ENCODE measurements around the gene LACTB.
"Not testable (repeated sequence)": the region's sequence is repeated elsewhere in the genome, so short reads cannot be mapped to it uniquely, and the experiment has no call there.

Gene LACTB

GRCh38 chr15:63098901-63099300 is 22.8 kb upstream of the LACTB start:
- H2BK15ac ChIP-seq (replicated peaks; ENCODE audit: low read depth); H4K8ac ChIP-seq (ENCODE audit: low read depth, low read length); H4K5ac ChIP-seq (ENCODE audit: low read length); H3K4ac ChIP-seq (ENCODE audit: low read depth, low read length); H2BK120ac ChIP-seq (ENCODE audit: low read depth, low read length); H3K56ac ChIP-seq (ENCODE audit: low read length); H3K9ac ChIP-seq (ENCODE audit: low read length); H2AK5ac ChIP-seq (ENCODE audit: low read length); H3K4me2 ChIP-seq (ENCODE audit: low read length); H3K27ac ChIP-seq (ENCODE audit: low read depth, low read length); H3K79me1 ChIP-seq (ENCODE audit: low read length); H3K79me2 ChIP-seq (ENCODE audit: control insufficient read depth, insufficient read depth, low read length); H3K23ac ChIP-seq (ENCODE audit: low read length); H2BK5ac ChIP-seq (ENCODE audit: low read length); H3K4me1 ChIP-seq (ENCODE audit: control insufficient read depth, low read depth, low read length); H3K36me3 ChIP-seq (ENCODE audit: control insufficient read depth, insufficient read depth, low read length); H3K18ac ChIP-seq (ENCODE audit: low read length); H3K4me3 ChIP-seq (ENCODE audit: low read length); DNase-seq; H3K27me3 ChIP-seq (ENCODE audit: insufficient read depth, low read length, poor library complexity): not testable (repeated sequence)
- WGBS (ENCODE audit: extremely low coverage, insufficient coverage, low lambda C conversion rate) = no CpG with 5 or more reads among the region's 33 CpGs

GRCh38 chr15:63099581-63099980 is 22.1 kb upstream of the LACTB start:
- not testable (repeated sequence) for H3K27ac ChIP-seq (ENCODE audit: low read depth, low read length); H3K4me3 ChIP-seq (ENCODE audit: low read length); H3K27me3 ChIP-seq (ENCODE audit: insufficient read depth, low read length, poor library complexity); H2BK5ac ChIP-seq (ENCODE audit: low read length); H3K79me1 ChIP-seq (ENCODE audit: low read length); H3K9ac ChIP-seq (ENCODE audit: low read length); H2BK15ac ChIP-seq (replicated peaks; ENCODE audit: low read depth); H3K4ac ChIP-seq (ENCODE audit: low read depth, low read length); H2BK120ac ChIP-seq (ENCODE audit: low read depth, low read length); H4K8ac ChIP-seq (ENCODE audit: low read depth, low read length); H2AK5ac ChIP-seq (ENCODE audit: low read length); H3K4me1 ChIP-seq (ENCODE audit: control insufficient read depth, low read depth, low read length); H3K79me2 ChIP-seq (ENCODE audit: control insufficient read depth, insufficient read depth, low read length); H3K36me3 ChIP-seq (ENCODE audit: control insufficient read depth, insufficient read depth, low read length); DNase-seq; H3K56ac ChIP-seq (ENCODE audit: low read length); H3K4me2 ChIP-seq (ENCODE audit: low read length); H3K23ac ChIP-seq (ENCODE audit: low read length); H4K5ac ChIP-seq (ENCODE audit: low read length); H3K18ac ChIP-seq (ENCODE audit: low read length)
- no CpG with 5 or more reads among the region's 5 CpGs for WGBS (ENCODE audit: extremely low coverage, insufficient coverage, low lambda C conversion rate)

- DNase-seq = no peak
- Histone ChIP-seq H3K4me2 (ENCODE audit: low read length) (no peak overlapping the region), H3K27ac (ENCODE audit: low read depth, low read length) (no peak overlapping the region), H2BK15ac (replicated peaks; ENCODE audit: low read depth) (no peak overlapping the region), H3K18ac (ENCODE audit: low read length) (no peak overlapping the region), H3K79me2 (ENCODE audit: control insufficient read depth, insufficient read depth, low read length) (no peaks in the 10 kb centered on the region), H3K23ac (ENCODE audit: low read length) (no peak overlapping the region), H2BK5ac (ENCODE audit: low read length) (no peak overlapping the region), H3K4ac (ENCODE audit: low read depth, low read length) (no peak overlapping the region), H2AK5ac (ENCODE audit: low read length) (no peak overlapping the region), H3K36me3 (ENCODE audit: control insufficient read depth, insufficient read depth, low read length) (no peaks in the 10 kb centered on the region), H3K56ac (ENCODE audit: low read length) (no peak overlapping the region), H3K4me3 (ENCODE audit: low read length) (no peak overlapping the region), H3K9ac (ENCODE audit: low read length) (no peak overlapping the region), H3K27me3 (ENCODE audit: insufficient read depth, low read length, poor library complexity) (no peaks in the 10 kb centered on the region), H3K4me1 (ENCODE audit: control insufficient read depth, low read depth, low read length) (no peaks in the 10 kb centered on the region), H4K5ac (ENCODE audit: low read length) (no peak overlapping the region), H3K79me1 (ENCODE audit: low read length) (no peaks in the 10 kb centered on the region), H2BK120ac (ENCODE audit: low read depth, low read length) (no peak overlapping the region), H4K8ac (ENCODE audit: low read depth, low read length) (no peak overlapping the region)
- WGBS (ENCODE audit: extremely low coverage, insufficient coverage, low lambda C conversion rate) = no CpG with 5 or more reads among the region's 3 CpGs
These were observed 18.2 kb upstream of the LACTB start for GRCh38 chr15:63103416-63103815.

GRCh38 chr15:63104727-63105126 is 16.9 kb upstream of the LACTB start:
- no peak for DNase-seq
- Histone ChIP-seq H3K4me2 (ENCODE audit: low read length) (no peak overlapping the region), H3K79me1 (ENCODE audit: low read length) (no peaks in the 10 kb centered on the region), H3K18ac (ENCODE audit: low read length) (no peak overlapping the region), H4K5ac (ENCODE audit: low read length) (no peak overlapping the region), H3K27ac (ENCODE audit: low read depth, low read length) (no peak overlapping the region), H4K8ac (ENCODE audit: low read depth, low read length) (no peak overlapping the region), H2BK15ac (replicated peaks; ENCODE audit: low read depth) (no peak overlapping the region), H3K9ac (ENCODE audit: low read length) (no peak overlapping the region), H3K27me3 (ENCODE audit: insufficient read depth, low read length, poor library complexity) (no peaks in the 10 kb centered on the region), H3K4me3 (ENCODE audit: low read length) (no peak overlapping the region), H2AK5ac (ENCODE audit: low read length) (no peak overlapping the region), H3K4ac (ENCODE audit: low read depth, low read length) (no peak overlapping the region), H3K56ac (ENCODE audit: low read length) (no peak overlapping the region), H3K79me2 (ENCODE audit: control insufficient read depth, insufficient read depth, low read length) (no peaks in the 10 kb centered on the region), H3K36me3 (ENCODE audit: control insufficient read depth, insufficient read depth, low read length) (no peaks in the 10 kb centered on the region), H2BK5ac (ENCODE audit: low read length) (no peak overlapping the region), H3K4me1 (ENCODE audit: control insufficient read depth, low read depth, low read length) (no peaks in the 10 kb centered on the region), H2BK120ac (ENCODE audit: low read depth, low read length) (no peak overlapping the region), H3K23ac (ENCODE audit: low read length) (no peak overlapping the region)
- no CpG with 5 or more reads among the region's 7 CpGs for WGBS (ENCODE audit: extremely low coverage, insufficient coverage, low lambda C conversion rate)

GRCh38 chr15:63105354-63105753 is 16.3 kb upstream of the LACTB start:
- not testable (repeated sequence) for H3K18ac ChIP-seq (ENCODE audit: low read length); H2BK120ac ChIP-seq (ENCODE audit: low read depth, low read length); H3K79me2 ChIP-seq (ENCODE audit: control insufficient read depth, insufficient read depth, low read length); H3K9ac ChIP-seq (ENCODE audit: low read length); H2BK5ac ChIP-seq (ENCODE audit: low read length); H3K27ac ChIP-seq (ENCODE audit: low read depth, low read length); H3K36me3 ChIP-seq (ENCODE audit: control insufficient read depth, insufficient read depth, low read length); DNase-seq; H4K5ac ChIP-seq (ENCODE audit: low read length); H3K27me3 ChIP-seq (ENCODE audit: insufficient read depth, low read length, poor library complexity); H3K56ac ChIP-seq (ENCODE audit: low read length); H3K4ac ChIP-seq (ENCODE audit: low read depth, low read length); H4K8ac ChIP-seq (ENCODE audit: low read depth, low read length); H2AK5ac ChIP-seq (ENCODE audit: low read length); H3K4me3 ChIP-seq (ENCODE audit: low read length); H3K79me1 ChIP-seq (ENCODE audit: low read length); H3K4me2 ChIP-seq (ENCODE audit: low read length); H3K4me1 ChIP-seq (ENCODE audit: control insufficient read depth, low read depth, low read length); H2BK15ac ChIP-seq (replicated peaks; ENCODE audit: low read depth); H3K23ac ChIP-seq (ENCODE audit: low read length)
- WGBS (ENCODE audit: extremely low coverage, insufficient coverage, low lambda C conversion rate) = no CpG with 5 or more reads among the region's 8 CpGs

GRCh38 chr15:63107895-63108546 is 13.6 kb upstream of the LACTB start:
- Histone ChIP-seq H3K79me1 (ENCODE audit: low read length) (no peaks in the 10 kb centered on the region), H4K8ac (ENCODE audit: low read depth, low read length) (no peak overlapping the region), H2AK5ac (ENCODE audit: low read length) (no peak overlapping the region), H3K9ac (ENCODE audit: low read length) (no peak overlapping the region), H3K79me2 (ENCODE audit: control insufficient read depth, insufficient read depth, low read length) (no peaks in the 10 kb centered on the region), H3K27ac (ENCODE audit: low read depth, low read length) (no peak overlapping the region), H3K56ac (ENCODE audit: low read length) (no peak overlapping the region), H4K5ac (ENCODE audit: low read length) (no peak overlapping the region), H2BK15ac (replicated peaks; ENCODE audit: low read depth) (no peak overlapping the region), H3K4ac (ENCODE audit: low read depth, low read length) (no peak overlapping the region), H3K23ac (ENCODE audit: low read length) (no peak overlapping the region), H2BK120ac (ENCODE audit: low read depth, low read length) (no peak overlapping the region), H3K4me1 (ENCODE audit: control insufficient read depth, low read depth, low read length) (no peaks in the 10 kb centered on the region), H3K18ac (ENCODE audit: low read length) (no peak overlapping the region), H2BK5ac (ENCODE audit: low read length) (no peak overlapping the region), H3K4me2 (ENCODE audit: low read length) (no peak overlapping the region), H3K36me3 (ENCODE audit: control insufficient read depth, insufficient read depth, low read length) (no peaks in the 10 kb centered on the region), H3K27me3 (ENCODE audit: insufficient read depth, low read length, poor library complexity) (no peaks in the 10 kb centered on the region), H3K4me3 (ENCODE audit: low read length) (no peak overlapping the region)
- WGBS (ENCODE audit: extremely low coverage, insufficient coverage, low lambda C conversion rate) = no CpG with 5 or more reads among the region's 9 CpGs
- no peak for DNase-seq

Data from mesendoderm (in vitro differentiated cells).